Gastrocnemius medialis (tissue), 4 donors: ENCODE results near the gene MAML3.

Experiments used
- CTCF ChIP-seq, 5 experiments: fragments of 450-650 bp in 3 of 5; fragments of 200-600 bp in 2 of 5; sonication (generic) in 2 of 5; IDR thresholded peaks in 4 of 5; conservative IDR thresholded peaks in 1 of 5; 1 replicate in 4 of 5; 2 replicates in 1 of 5; pipeline ENCODE4 v1.5.1; 2016 to 2019; ENCODE audit warnings: antibody characterized with exemption in 5 of 5, mild to moderate bottlenecking in 3 of 5, moderate library complexity in 3 of 5
- POLR2A ChIP-seq, 2 donors: fragments of 450-650 bp; IDR thresholded peaks; one replicate each; pipeline ENCODE4 v1.6.1; 2017; ENCODE audit warnings: antibody characterized with exemption in 2 of 2, mild to moderate bottlenecking in 2 of 2, moderate library complexity in 2 of 2

GRCh38 chr4:139711461-139711860, 442.5 kb downstream of the MAML3 start:
- TF ChIP-seq CTCF (IDR thresholded peaks at IDR 0.05 in 4 of 5, conservative IDR thresholded peaks at IDR 0.05 in 1 of 5) (no peak), POLR2A (IDR thresholded peaks at IDR 0.05) (no peak)
